HG02588 (cell line): ENCODE results near the gene RAB40B.
A peak's percentile ranks its signal among the peaks of the same experiment; 100 is the strongest.
"Not testable (repeated sequence)": the region's sequence is repeated elsewhere in the genome, so short reads cannot be mapped to it uniquely, and the experiment has no call there.

Experiments used
- ATAC-seq: cut with Tn5 transposase; IDR thresholded peaks from one replicate; pipeline ENCODE4 v1.9.1; 2021; ENCODE audit warnings: mild to moderate bottlenecking, moderate library complexity; ENCODE audit not compliant: unreplicated experiment

Gene RAB40B, protein sequence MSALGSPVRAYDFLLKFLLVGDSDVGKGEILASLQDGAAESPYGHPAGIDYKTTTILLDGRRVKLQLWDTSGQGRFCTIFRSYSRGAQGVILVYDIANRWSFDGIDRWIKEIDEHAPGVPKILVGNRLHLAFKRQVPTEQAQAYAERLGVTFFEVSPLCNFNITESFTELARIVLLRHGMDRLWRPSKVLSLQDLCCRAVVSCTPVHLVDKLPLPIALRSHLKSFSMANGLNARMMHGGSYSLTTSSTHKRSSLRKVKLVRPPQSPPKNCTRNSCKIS

GRCh38 chr17:82698065-82698973, at the start of gene RAB40B:
RAB40B (minus strand) TSS chr17:82698698; CDS start chr17:82698596, 102 bp downstream.
- peak; percentile 92 for ATAC-seq

- no peak for ATAC-seq
These were observed 47.0 kb upstream of the RAB40B start for GRCh38 chr17:82745524-82745923.

GRCh38 chr17:82744736-82745135, 46.2 kb upstream of the RAB40B start:
- ATAC-seq = not testable (repeated sequence)

DNA sequence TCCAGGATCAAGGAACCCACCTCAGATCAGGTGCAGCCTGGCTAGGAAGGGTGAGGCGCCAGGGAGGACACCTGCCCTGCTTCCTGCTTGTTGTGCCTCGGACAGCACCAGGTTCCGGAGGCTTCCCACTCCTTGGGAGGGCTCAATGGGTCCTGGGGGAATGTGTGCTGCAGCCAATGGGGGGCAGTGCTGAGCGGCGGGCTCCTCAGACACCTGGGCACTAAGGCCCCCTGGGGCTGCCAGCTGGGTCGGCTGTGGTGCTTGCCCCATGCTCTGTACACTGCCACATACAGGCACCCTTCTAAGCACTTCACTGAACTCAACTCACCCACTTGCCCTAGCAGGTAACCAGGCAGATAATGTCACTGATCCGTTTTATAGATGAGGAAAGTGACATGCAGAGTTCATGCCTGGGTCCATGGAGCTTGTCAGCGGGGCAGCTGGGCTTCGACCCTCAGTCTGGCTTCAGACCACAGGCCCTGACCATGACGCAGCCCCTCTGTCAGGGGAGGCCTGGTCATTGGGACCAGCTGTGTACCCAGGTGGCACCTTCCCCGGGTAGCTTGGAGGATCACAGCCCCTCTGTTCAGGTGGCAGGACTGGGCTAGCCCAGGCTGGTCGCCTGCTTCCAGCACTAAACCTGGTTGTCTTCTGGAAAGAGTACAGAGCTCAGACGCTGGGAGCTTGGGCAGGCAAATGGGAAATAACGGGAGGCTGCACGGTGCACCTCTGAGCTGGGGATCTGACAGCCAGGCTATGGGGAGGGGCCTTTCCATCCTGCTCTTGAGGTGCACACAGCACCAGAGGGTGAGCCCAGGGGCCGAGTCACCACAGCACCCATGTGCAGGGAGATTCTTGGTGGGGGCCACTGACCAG, 45.1 kb upstream of the RAB40B start:
- no peak for ATAC-seq

DNA sequence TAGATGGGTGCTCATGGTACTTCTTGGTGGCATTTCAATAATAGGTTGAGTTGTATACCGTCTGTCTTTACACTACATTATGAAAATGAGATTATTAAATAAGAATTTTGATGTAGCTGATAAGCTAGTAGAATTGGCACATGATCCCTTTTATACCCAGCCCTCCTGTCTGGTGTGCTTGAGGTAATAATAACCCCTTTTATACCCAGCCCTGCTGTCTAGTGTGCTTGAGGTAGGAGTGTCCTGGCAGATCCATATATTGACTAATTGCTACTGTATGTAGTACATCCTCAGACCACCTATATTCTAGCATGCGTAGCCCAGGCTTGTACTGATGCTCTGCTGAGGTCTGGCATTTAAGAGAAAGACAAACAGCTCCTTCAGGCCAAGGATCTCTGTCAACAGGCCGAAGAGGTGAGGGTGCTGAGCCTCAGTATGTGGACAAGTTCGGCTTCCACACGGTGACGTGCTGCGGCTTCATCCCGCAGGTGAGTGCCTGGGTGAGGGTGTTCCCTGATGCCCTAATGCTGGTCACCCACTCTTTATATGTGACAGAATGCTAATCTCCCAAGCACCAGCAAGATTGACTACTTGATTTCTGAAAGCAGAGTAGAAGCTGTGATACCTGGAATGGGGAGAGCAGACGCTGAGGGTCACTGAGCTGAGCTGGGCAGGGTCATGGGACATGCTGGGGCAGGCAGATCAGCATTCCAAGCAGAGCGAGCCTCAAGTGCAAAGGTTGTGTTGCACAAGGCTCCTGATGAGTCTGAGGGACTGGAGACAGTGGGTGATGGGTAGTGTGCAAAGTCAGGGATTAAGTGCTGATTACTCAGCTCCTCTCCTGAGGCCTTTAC, 42.6 kb upstream of the RAB40B start:
- no peak for ATAC-seq

- no peak for ATAC-seq
These were observed 39.7 kb upstream of the RAB40B start for GRCh38 chr17:82737967-82738877.

GRCh38 chr17:82736511-82737185, 38.1 kb upstream of the RAB40B start:
- no peak for ATAC-seq

DNA sequence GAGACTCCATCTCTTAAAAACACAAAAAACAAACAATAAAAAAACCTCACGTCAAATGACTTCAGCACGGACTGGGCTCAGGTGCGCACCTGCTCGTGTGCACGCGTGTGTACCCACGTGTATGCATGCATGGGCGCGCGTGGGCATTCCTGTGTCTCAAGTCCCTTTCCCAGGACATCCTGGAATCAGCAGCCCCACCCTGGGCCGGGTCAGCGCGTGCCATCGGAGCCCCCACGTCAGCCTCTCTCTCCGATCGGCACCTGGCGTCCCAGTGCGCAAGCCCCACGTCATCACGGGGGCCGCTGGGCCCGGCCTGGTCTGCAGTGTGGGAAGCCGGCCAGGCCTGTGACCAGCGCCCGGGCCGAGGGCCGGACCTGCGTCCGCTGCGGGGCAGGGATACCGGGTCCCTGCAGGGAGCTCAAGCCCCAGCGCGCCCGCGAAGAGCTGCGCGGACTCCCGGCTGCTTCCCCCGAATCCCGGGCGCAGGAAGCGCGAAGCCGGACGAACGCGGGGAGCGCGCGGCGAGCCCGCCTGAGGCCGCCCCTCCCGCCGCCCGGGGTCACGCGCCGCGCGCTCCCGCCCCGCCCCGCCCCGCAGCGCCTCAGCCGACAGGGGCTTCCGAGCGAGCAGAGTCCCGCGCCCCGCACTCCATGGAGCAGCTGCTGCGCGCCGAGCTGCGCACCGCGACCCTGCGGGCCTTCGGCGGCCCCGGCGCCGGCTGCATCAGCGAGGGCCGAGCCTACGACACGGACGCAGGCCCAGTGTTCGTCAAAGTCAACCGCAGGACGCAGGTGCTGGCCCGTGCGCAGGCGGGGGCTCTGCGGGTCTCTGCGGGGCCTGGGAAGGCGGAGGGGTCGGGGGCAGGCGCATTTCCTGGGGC, 36.7 kb upstream of the RAB40B start, which contains the start of gene FN3K:
Gene FN3K, plus strand, starts transcription at position 629 of the 880 bp plus-strand sequence. Its CDS starts 22 bp downstream, at position 651.
- no peak for ATAC-seq

DNA sequence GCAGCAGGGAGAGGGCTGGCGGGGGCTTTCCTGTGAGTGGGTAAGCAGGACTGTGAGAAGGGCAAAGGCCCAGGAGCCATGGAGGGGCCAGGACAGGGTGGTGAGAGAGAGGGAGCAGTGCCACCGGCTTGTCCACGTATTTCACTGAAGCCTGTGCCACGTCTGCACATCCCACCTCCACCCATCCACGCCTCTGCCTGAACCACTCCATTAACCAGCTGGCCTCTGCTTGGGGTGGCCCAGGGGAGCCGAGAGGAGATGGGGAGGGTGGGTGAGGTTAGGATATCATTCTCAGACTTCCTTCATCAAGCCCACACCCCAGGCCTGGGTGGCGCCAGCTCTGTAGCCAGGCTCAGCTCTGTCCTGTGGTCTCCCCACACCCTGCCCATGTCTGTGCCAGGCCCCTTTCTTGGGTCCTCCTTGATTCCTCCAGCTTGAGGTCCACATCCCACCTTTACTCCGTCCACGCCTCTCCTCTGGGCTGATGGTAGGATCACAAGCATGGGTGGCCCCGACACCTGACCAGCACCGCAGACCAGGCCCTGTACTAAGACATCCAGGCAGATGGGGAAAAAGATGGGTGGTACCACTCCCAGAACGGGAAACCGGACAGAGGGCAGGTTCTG, 33.7 kb upstream of the RAB40B start:
- no peak for ATAC-seq

DNA sequence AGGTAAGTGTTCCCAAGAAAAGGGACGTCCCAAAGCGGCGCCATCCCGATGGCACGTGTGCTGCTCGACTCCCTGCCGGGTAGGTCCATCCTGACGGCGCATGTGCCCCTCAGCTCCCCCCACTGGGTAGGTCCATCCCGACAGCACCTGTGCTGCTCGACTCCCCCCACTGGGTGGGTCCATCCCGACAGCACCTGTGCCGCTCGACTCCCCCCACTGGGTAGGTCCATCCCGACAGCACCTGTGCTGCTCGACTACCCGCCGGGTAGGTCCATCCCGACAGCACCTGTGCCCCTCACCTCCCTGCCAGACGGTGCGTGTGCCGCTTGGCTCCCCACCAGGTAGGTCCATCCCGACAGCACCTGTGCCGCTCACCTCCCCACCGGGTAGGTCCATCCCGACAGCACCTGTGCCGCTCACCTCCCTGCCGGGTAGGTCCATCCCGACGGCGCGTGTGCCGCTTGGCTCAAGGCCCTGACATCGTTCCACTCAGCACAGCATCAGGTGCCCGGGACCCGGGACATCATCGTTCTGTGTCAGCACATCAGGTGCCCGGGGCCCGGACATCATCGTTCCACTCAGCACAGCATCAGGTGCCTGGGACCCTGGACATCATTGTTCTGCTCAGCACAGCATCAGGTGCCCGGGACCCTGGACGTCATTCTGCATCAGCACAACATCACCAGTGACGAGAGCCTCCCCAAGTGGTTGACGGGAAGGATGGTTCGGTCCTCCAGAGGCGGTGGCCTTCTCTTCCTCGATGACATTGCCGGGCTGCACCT, 31.2 kb upstream of the RAB40B start:
- no peak for ATAC-seq

DNA sequence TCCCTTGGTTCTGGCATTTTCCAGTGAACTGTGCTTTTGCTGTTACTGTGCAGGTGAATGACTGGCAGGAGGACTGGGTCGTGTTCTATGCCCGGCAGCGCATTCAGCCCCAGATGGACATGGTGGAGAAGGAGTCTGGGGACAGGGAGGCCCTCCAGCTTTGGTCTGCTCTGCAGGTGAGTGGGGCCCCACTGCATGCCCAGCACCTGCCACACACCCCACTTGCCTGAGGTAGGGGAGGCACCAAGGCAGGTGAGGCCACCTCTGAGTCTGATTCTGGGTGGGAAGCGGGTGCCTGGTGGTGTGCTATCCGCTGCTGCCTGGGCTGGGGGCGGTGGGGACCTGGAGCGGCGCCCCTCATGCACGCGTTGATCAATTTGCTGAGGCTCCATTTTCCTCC, 27.9 kb upstream of the RAB40B start:
- ATAC-seq = no peak

DNA sequence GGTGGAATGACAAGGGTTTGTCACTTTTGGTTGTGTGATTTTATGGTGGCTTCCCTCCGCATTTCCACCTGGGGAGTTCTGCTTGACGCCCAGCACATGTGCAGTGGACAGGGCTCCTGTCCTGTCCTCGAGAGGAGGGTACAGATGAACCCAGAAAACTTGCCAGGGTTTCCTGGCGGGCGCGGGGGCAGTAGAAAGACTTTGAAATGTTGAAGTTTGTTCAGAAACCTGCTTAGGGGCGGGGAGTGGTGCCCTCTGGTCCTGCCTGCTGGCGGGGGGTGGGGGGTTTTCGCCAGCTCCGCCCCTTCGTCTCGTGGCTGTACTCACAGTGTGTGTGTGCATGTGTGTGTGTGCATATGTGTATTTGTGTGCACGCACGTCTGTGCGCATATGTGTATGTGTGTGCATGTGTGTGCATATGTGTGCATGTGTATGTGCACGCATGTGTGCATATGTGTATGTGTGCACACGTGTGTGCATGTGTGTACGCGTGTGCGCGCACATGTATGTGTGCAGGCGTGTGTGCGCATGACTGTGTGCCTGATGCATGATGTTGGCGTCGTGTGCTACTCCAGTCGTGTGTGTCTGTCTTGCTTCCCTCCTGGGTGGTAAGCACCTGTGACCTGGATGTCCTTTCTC, 24.8 kb upstream of the RAB40B start:
- ATAC-seq = no peak

DNA sequence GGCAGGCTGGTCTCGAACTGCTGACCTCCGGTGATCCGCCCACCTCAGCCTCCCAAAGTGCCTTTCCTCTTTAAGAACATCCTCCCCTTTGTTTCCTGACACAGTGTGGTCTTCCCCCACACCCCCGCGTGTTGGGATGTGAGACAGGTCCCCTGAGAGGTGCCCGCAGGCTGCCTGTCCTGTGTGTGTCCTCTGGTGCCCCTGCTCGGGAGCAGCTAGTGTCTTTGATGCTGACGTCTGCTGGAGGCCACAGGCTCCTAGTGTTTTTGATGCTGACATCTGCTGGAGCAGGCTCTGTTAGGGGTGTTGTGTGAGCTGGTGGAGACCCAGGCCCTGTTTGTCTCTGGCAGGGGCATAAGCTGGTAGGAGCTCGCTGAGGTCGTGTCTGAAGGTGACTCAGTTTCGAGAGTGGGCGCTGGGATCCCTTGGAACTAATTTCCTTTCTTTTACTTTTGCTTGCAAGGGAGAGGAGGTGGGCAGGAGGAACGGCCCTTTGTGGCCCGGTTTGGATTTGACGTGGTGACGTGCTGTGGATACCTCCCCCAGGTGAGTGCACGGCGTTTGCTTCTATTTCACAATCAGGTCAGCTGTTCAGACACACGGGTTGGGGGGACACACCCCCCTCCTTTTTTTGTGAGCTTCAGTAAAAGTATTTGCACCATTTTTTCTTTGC, 24.0 kb upstream of the RAB40B start:
- no peak for ATAC-seq

- ATAC-seq = no peak
These were observed 21.7 kb upstream of the RAB40B start for GRCh38 chr17:82720204-82720603.

DNA sequence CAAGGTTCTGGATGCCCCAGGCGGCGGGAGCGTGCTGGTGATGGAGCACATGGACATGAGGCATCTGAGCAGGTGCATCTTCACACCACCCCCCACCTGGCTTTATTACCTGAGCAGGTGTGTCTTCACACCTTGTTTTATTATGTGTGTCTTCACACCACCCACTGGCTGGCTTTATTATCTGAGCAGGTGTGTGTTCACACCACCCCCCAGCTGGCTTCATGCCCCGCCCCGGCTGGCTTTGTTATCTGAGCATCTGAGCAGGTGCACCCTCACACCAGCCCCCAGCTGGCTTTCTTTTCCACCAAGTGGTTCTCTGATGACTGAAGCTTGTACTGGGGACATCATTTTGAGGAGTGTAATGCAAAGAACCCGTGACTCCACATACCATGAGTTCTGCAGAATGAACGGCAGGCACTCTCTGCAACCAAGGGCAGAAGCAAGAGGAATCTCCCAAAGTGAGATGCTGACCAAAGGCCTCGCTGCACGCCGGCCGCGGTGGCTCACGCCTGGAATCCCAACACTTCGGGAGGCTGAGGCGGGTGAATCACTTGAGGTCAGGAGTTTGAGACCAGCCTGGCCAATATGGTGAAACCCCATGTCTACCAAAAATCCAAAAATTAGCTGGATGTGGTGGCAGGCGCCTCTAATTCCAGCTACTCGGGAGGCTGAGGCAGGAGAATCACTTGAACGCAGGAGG, 20.6 kb upstream of the RAB40B start:
- ATAC-seq = no peak
